Lung (tissue), 12 donors: ENCODE data around the gene HDLBP. TPM values are rescaled to one million over a fixed set of nuclear protein-coding genes. Genes with fewer than 3 reads are reported as not detected.
"Not testable (repeated sequence)": the region's sequence is repeated elsewhere in the genome, so short reads cannot be mapped to it uniquely, and the experiment has no call there.

Source experiments
- ATAC-seq: fragments of 200-7000 bp; cut with Tn5 transposase; one replicate; pipeline ENCODE4 v1.9.1; 2020; ENCODE audit warnings: moderate number of reproducible peaks; ENCODE audit not compliant: insufficient read depth, low FRiP score
- DNase-seq, 3 donors: peaks; one replicate each; pipeline ENCODE4 v3.0.0-alpha.2; 2013 to 2017
- H3K27ac ChIP-seq, 2 donors: one replicate each; pipeline ENCODE4 v1.5.1; 2013; ENCODE audit warnings: mild to moderate bottlenecking in 2 of 2, moderate library complexity in 2 of 2, control low read depth in 1 of 2, inconsistent platforms in 1 of 2, low read depth in 1 of 2, low read length in 1 of 2
- H3K27me3 ChIP-seq, 3 donors: one replicate each; pipeline ENCODE4 v1.5.1; 2013; ENCODE audit warnings: low read length in 2 of 3; ENCODE audit not compliant: control insufficient read depth in 3 of 3, insufficient read depth in 3 of 3
- H3K36me3 ChIP-seq, 4 donors: one replicate each; pipeline ENCODE4 v1.5.1; 2013; ENCODE audit warnings: low read length in 4 of 4, mild to moderate bottlenecking in 1 of 4, moderate library complexity in 1 of 4; ENCODE audit not compliant: control insufficient read depth in 4 of 4, insufficient read depth in 4 of 4
- H3K4me1 ChIP-seq, 5 donors: one replicate each; pipeline ENCODE4 v1.5.1; 2013; ENCODE audit warnings: low read length in 5 of 5, mild to moderate bottlenecking in 2 of 5, moderate library complexity in 1 of 5; ENCODE audit not compliant: control insufficient read depth in 5 of 5, insufficient read depth in 5 of 5
- H3K4me3 ChIP-seq: one replicate; pipeline ENCODE4 v1.5.1; 2013; ENCODE audit warnings: mild to moderate bottlenecking, control low read depth, moderate library complexity
- H3K9ac ChIP-seq, 2 donors: one replicate each; pipeline ENCODE4 v1.5.1; 2013; ENCODE audit warnings: low read length in 2 of 2, control low read depth in 1 of 2; ENCODE audit not compliant: insufficient read depth in 1 of 2
- H3K9me3 ChIP-seq, 4 donors: one replicate each; pipeline ENCODE4 v1.5.1; 2013; ENCODE audit warnings: low read length in 3 of 4, mild to moderate bottlenecking in 1 of 4, moderate library complexity in 1 of 4; ENCODE audit not compliant: control insufficient read depth in 4 of 4, insufficient read depth in 3 of 4
- CTCF ChIP-seq: IDR thresholded peaks from 2 replicates; pipeline ENCODE4 v1.5.1; 2012; ENCODE audit warnings: mild to moderate bottlenecking; ENCODE audit errors: control extremely low read depth, extremely low read depth
- WGBS, 2 donors: extraction: QIAGEN DNeasy Blood & Tissue Kit; methylation state at CpG; one replicate each; pipeline ENCODE4 v1.1.7; 2013; 5-methylcytosine and 5-hydroxymethylcytosine counted together
- polyA plus RNA-seq, 2 donors: library from polyadenylated mRNA; stranded (reverse); fragments of 200-250 nt; gene quantifications; one replicate each; pipeline ENCODE4 v1.2.1, GENCODE V29; 2013
- total RNA-seq, 2 donors: library from RNA; depleted of rRNA in 1 of 2; stranded (reverse); fragments of >200 nt in 1 of 2; gene quantifications; one replicate each; pipeline ENCODE4 v1.2.1, GENCODE V29; 2014 to 2021
- donor health status: control.
- donor health status: control.
- donor health status: Bipolar disorder and iron deficiency.
- donor health status: healthy.
- donor health status: DM: yes; HTN: yes; CAD: no.

Gene HDLBP
- total and polyA plus RNA-seq, 4 donors: 165 to 595 (median 316) TPM

- Histone ChIP-seq H3K9me3 (no peaks in the 10 kb centered on the region), H3K36me3 (no peaks in the 10 kb centered on the region), H3K27ac (no peak overlapping the region), H3K4me3 (no peak overlapping the region), H3K27me3 (no peaks in the 10 kb centered on the region), H3K4me1 (peaks cover 3 to 7% (median 5%) of the 10 kb centered on the region in 5 donors), H3K9ac (no peak overlapping the region)
- 92 to 93% methylated on average over 4 of the region's 4 CpGs for whole genome bisulfite sequencing, 2 donors
- DNase-seq (no peak), ATAC-seq (no peak)
- no peak for TF ChIP-seq CTCF
Measured at GRCh38 chr2:241280291-241280690, 35.2 kb downstream of the HDLBP start.

GRCh38 chr2:241279828-241280227, 35.6 kb downstream of the HDLBP start:
- H3K27me3 ChIP-seq: no peaks in the 10 kb centered on the region
- H3K9me3 ChIP-seq: no peaks in the 10 kb centered on the region
- 67 to 83% methylated on average over 3 of the region's 3 CpGs for WGBS, 2 donors
- H3K4me3 ChIP-seq: no peak overlapping the region
- DNase-seq: no peak
- H3K36me3 ChIP-seq: no peaks in the 10 kb centered on the region
- H3K4me1 ChIP-seq: peaks cover 3 to 7% (median 5%) of the 10 kb centered on the region in 5 donors
- no peak for TF ChIP-seq CTCF
- H3K9ac ChIP-seq: no peak overlapping the region
- H3K27ac ChIP-seq: no peak overlapping the region
- ATAC-seq: no peak

GRCh38 chr2:241279413-241279812, 36.1 kb downstream of the HDLBP start:
- Histone ChIP-seq H3K9me3 (no peaks in the 10 kb centered on the region), H3K27me3 (no peaks in the 10 kb centered on the region), H3K27ac (no peak overlapping the region), H3K36me3 (no peaks in the 10 kb centered on the region), H3K4me3 (no peak overlapping the region), H3K4me1 (peaks cover 3 to 7% (median 5%) of the 10 kb centered on the region in 5 donors), H3K9ac (no peak overlapping the region)
- no peak for TF ChIP-seq CTCF
- WGBS, 2 donors: 61 to 68% methylated on average over 8 of the region's 8 CpGs
- ATAC-seq: no peak
- DNase-seq: no peak

GRCh38 chr2:241278306-241278705, 37.2 kb downstream of the HDLBP start:
- not testable (repeated sequence) for H3K27ac ChIP-seq, H3K9me3 ChIP-seq, H3K4me1 ChIP-seq, H3K9ac ChIP-seq, ATAC-seq, DNase-seq, H3K4me3 ChIP-seq, H3K36me3 ChIP-seq, H3K27me3 ChIP-seq
- 96 to 98% methylated on average over 7 of the region's 7 CpGs for WGBS, 2 donors
